HCT116 (cell line): ENCODE data around the gene PRMT3. TPM values are rescaled to one million over a fixed set of nuclear protein-coding genes. Genes with fewer than 3 reads are reported as not detected.

Experiments
- ATAC-seq: fragments of 200-7000 bp; cut with Tn5 transposase; 2 replicates; pipeline ENCODE4 v1.9.1; 2020; ENCODE audit warnings: mild to moderate bottlenecking, moderate library complexity
- BruUV-seq: library from RNA; stranded (reverse); fragments of 400-500 nt; replicated peaks from 2 replicates; lab custom pipeline; 2021; lab: Mats Ljungman, UMichigan
- CTCF ChIA-PET: fragments of 300-600 bp; sonication (Branson Sonifier 250); formaldehyde crosslinking; loops from one replicate; lab custom pipeline; 2021; ENCODE audit warnings: antibody characterized with exemption; lab: Charles Lee
- POLR2A ChIA-PET: fragments of 300-600, 350-600 bp; sonication (Branson Sonifier 250); formaldehyde crosslinking; loops from one replicate; lab custom pipeline; 2021; ENCODE audit warnings: antibody characterized with exemption; lab: Charles Lee
- RAD21 ChIA-PET, 2 experiments: fragments of 300-600 bp; sonication (Branson Sonifier 250); formaldehyde crosslinking; loops; one replicate each; lab custom pipeline; 2023; ENCODE audit warnings: low total read pairs in 2 of 2; ENCODE audit not compliant: uncharacterized antibody in 2 of 2, unreplicated experiment in 2 of 2, low non-redundant PET in 1 of 2; lab: Charles Lee
- DNase-seq: peaks from one replicate; pipeline ENCODE4 v3.0.0-alpha.2; 2010; ENCODE audit warnings: low read depth, low spot score
- H2AFZ ChIP-seq: fragments of 200-600 bp; shearing (Covaris generic), sonication (generic); 2 replicates; pipeline ENCODE4 v1.6.1; 2017; ENCODE audit warnings: low read depth, mixed run types, mixed read lengths, antibody characterized with exemption, low read length; ENCODE audit not compliant: poor library complexity, severe bottlenecking
- H3K27ac ChIP-seq: 2 replicates; pipeline ENCODE4 v1.5.1; 2012; ENCODE audit warnings: low read depth, low read length
- H3K27me3 ChIP-seq: fragments of 200-600 bp; sonication (generic); 2 replicates; pipeline ENCODE4 v1.6.1; 2016; ENCODE audit warnings: mixed run types, low read length, mixed read lengths; ENCODE audit not compliant: insufficient read depth
- H3K36me3 ChIP-seq, 2 experiments: fragments of 200-500 bp in 1 of 2; fragments of 200-600 bp in 1 of 2; sonication (Bioruptor generic) in 1 of 2; sonication (generic) in 1 of 2; 2 replicates each; pipeline versions ENCODE4 v1.5.1 to v1.6.1; 2014 to 2016; ENCODE audit warnings: low read length in 2 of 2, inconsistent platforms in 1 of 2, mixed read lengths in 1 of 2, mixed run types in 1 of 2; ENCODE audit not compliant: insufficient read depth in 2 of 2, control insufficient read depth in 1 of 2
- H3K4me1 ChIP-seq, 2 experiments: fragments of 200-600 bp in 1 of 2; sonication (generic) in 1 of 2; 2 replicates each; pipeline versions ENCODE4 v1.5.1 to v1.6.1; 2012 to 2017; ENCODE audit warnings: low read length in 2 of 2, inconsistent platforms in 1 of 2, mild to moderate bottlenecking in 1 of 2, mixed read lengths in 1 of 2, mixed run types in 1 of 2, moderate library complexity in 1 of 2; ENCODE audit not compliant: insufficient read depth in 2 of 2, control insufficient read depth in 1 of 2
- H3K4me2 ChIP-seq: fragments of 200-600 bp; sonication (generic); 2 replicates; pipeline ENCODE4 v1.6.1; 2017; ENCODE audit warnings: mixed run types, low read length, mixed read lengths
- H3K4me3 ChIP-seq, 2 experiments: fragments of 200-600 bp in 1 of 2; sonication (generic) in 1 of 2; replicated peaks in 1 of 2; 2 replicates each; pipeline ENCODE4 v1.5.1; 2011 to 2016; ENCODE audit warnings: low read length in 2 of 2, control low read depth in 1 of 2, low read depth in 1 of 2, mild to moderate bottlenecking in 1 of 2, mixed read lengths in 1 of 2, mixed run types in 1 of 2
- H3K79me2 ChIP-seq: fragments of 200-600 bp; sonication (generic); 2 replicates; pipeline ENCODE4 v1.6.1; 2017; ENCODE audit warnings: mild to moderate bottlenecking, mixed run types, low read length, moderate library complexity, mixed read lengths; ENCODE audit not compliant: insufficient read depth
- H3K9ac ChIP-seq: fragments of 200-600 bp; sonication (generic); 2 replicates; pipeline ENCODE4 v1.6.1; 2016; ENCODE audit warnings: low read length, mixed read lengths
- H3K9me2 ChIP-seq: fragments of 200-600 bp; sonication (generic), shearing (Covaris generic); 2 replicates; pipeline ENCODE4 v1.6.1; 2017; ENCODE audit warnings: mixed run types, mild to moderate bottlenecking, moderate library complexity; ENCODE audit not compliant: insufficient read depth
- H3K9me3 ChIP-seq, 2 experiments: fragments of 200-500 bp in 1 of 2; fragments of 200-600 bp in 1 of 2; sonication (Bioruptor generic) in 1 of 2; sonication (generic) in 1 of 2; 2 replicates each; pipeline ENCODE4 v1.6.1; 2014 to 2017; ENCODE audit warnings: low read length in 2 of 2, mixed read lengths in 2 of 2, inconsistent platforms in 1 of 2, low read depth in 1 of 2, mild to moderate bottlenecking in 1 of 2, mixed run types in 1 of 2, moderate library complexity in 1 of 2; ENCODE audit not compliant: control insufficient read depth in 1 of 2, insufficient read depth in 1 of 2
- H4K20me1 ChIP-seq: fragments of 200-600 bp; sonication (generic), shearing (Covaris generic); 2 replicates; pipeline ENCODE4 v1.6.1; 2017; ENCODE audit warnings: mixed run types, mild to moderate bottlenecking, moderate library complexity; ENCODE audit not compliant: insufficient read depth
- CBX3 ChIP-seq: IDR thresholded peaks from 2 replicates; pipeline ENCODE4 v1.6.1; 2012; ENCODE audit warnings: low read depth
- CEBPB ChIP-seq: IDR thresholded peaks from 2 replicates; pipeline ENCODE4 v1.6.1; 2012; ENCODE audit warnings: low read depth
- EGR1 ChIP-seq: IDR thresholded peaks from 2 replicates; pipeline ENCODE4 v1.6.1; 2012; ENCODE audit warnings: low read depth
- ELF1 ChIP-seq: IDR thresholded peaks from 2 replicates; pipeline ENCODE4 v1.6.1; 2012; ENCODE audit warnings: low read depth, borderline replicate concordance
- EZH2 ChIP-seq: fragments of 200-600 bp; sonication (generic); IDR thresholded peaks from 2 replicates; pipeline ENCODE4 v1.6.1; 2017; ENCODE audit warnings: antibody characterized with exemption, mixed run types
- EZH2phosphoT487 ChIP-seq: fragments of 200-600 bp; IDR thresholded peaks from 2 replicates; pipeline ENCODE4 v1.6.1; 2018; ENCODE audit warnings: antibody characterized with exemption, borderline replicate concordance
- FOSL1 ChIP-seq: IDR thresholded peaks from 2 replicates; pipeline ENCODE4 v1.6.1; 2012; ENCODE audit warnings: low read depth
- POLR2A ChIP-seq: IDR thresholded peaks from 2 replicates; pipeline ENCODE4 v1.7.0; 2011; ENCODE audit warnings: borderline replicate concordance; ENCODE audit not compliant: insufficient read depth, insufficient read length; ENCODE audit errors: extremely low read depth
- POLR2AphosphoS5 ChIP-seq: IDR thresholded peaks from 2 replicates; pipeline ENCODE4 v1.6.1; 2011; ENCODE audit warnings: mild to moderate bottlenecking, low read depth, low read length, moderate library complexity
- RAD21 ChIP-seq: IDR thresholded peaks from 2 replicates; pipeline ENCODE4 v1.6.1; 2012; ENCODE audit warnings: low read depth, mild to moderate bottlenecking
- SRF ChIP-seq: IDR thresholded peaks from 2 replicates; pipeline ENCODE4 v1.6.1; 2012; ENCODE audit warnings: low read depth
- YY1 ChIP-seq: IDR thresholded peaks from 2 replicates; pipeline ENCODE4 v1.6.1; 2011; ENCODE audit warnings: low read length, low read depth, moderate library complexity, mild to moderate bottlenecking; ENCODE audit not compliant: insufficient replicate concordance; ENCODE audit errors: extremely low read depth
- ZFX ChIP-seq: fragments of 450-650 bp; IDR thresholded peaks from 2 replicates; pipeline ENCODE4 v1.6.1; 2017
- ZNF274 ChIP-seq: fragments of 200-500 bp; sonication (Bioruptor generic); IDR thresholded peaks from 2 replicates; pipeline ENCODE4 v1.6.1; 2014; ENCODE audit warnings: mild to moderate bottlenecking, low read depth, low read length, inconsistent platforms
- intact Hi-C: fragments of 100-400 bp; cut with micrococcal nuclease; formaldehyde crosslinking; loops from 2 replicates; pipeline ENCODE4 v1.10.0; 2022
- total RNA-seq: library from RNA; stranded (reverse); gene quantifications from one replicate; pipeline ENCODE4 v1.2.1, GENCODE V29; 2021; ENCODE audit not compliant: unreplicated experiment
- TF ChIP-seq, protein P1 (sequence below): IDR thresholded peaks from 2 replicates; pipeline ENCODE4 v1.6.1; 2012
- TF ChIP-seq, protein P2 (sequence below): IDR thresholded peaks from 2 replicates; pipeline ENCODE4 v1.6.1; 2012

PRMT3 gene
- total RNA-seq, 1 experiment from 2014 or later: 24.3 TPM

DNA sequence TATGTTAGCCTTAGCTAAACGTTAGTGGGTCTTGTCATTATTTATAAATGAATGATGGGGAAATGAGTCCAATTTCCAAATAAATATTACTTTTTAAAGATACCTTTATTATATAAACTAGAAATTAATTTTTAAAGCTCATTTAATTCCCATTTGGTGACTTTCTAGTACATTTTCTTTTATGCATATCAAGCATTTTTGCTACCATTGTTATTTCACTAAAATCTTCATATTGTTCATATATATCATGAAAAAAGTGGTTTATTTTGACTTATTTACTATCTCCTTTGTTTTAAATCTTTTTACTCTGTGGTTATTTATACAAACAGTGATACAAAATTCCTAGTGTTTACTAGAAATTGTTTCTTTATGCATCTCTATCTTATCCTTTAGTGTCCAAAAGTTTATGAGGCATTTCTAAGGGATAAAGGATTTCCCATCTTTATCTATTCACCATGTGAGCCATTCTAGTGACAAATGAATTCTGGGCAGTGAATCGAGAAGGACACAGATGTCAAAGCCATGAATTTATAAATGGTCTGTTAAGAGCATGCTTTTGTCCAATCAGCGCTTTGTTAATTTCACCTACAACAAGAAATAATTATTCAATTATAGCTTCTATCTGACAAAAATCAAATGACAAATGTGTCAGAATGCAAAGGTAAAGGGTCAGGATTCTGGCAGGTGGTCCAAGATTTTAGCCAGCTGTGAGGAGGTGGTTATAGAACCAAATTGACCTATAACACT, 70.6 kb downstream of the PRMT3 start:
- RAD21 ChIA-PET: no interaction called here

GRCh38 chr11:20458905-20459632, 71.6 kb downstream of the PRMT3 start:
- CTCF ChIA-PET: no interaction called here
- no peak for DNase-seq
- Histone ChIP-seq H3K4me1 (no peaks in the 10 kb centered on the region), H3K9me2 (no peaks in the 10 kb centered on the region), H3K27ac (no peak overlapping the region), H3K9ac (no peak overlapping the region), H3K79me2 (0 out of 2 replicates have a peak, but pooled peaks cover 3% of the 10 kb centered on the region), H3K4me3 (no peak overlapping the region), H3K9me3 (no peaks in the 10 kb centered on the region), H4K20me1 (peaks cover 3% of the 10 kb centered on the region; the same call in 1 of the 2 replicates), H3K27me3 (no peaks in the 10 kb centered on the region), H3K36me3 (no peaks in the 10 kb centered on the region), H2AFZ (no peak overlapping the region), H3K4me2 (no peak overlapping the region)
- intact Hi-C loops: no loop called here
- no TSS peak for BruUV-seq
- no peak for ATAC-seq
- RAD21 ChIA-PET: no interaction called here
- POLR2A ChIA-PET: no interaction called here
- no peak for TF ChIP-seq ZNF274
- TF ChIP-seq RAD21: no peak
- no peak for TF ChIP-seq EZH2
- no peak for TF ChIP-seq CEBPB
- no peak for TF ChIP-seq POLR2AphosphoS5
- no peak for TF ChIP-seq POLR2A
- TF ChIP-seq ZFX: no peak
- TF ChIP-seq FOSL1: no peak
- TF ChIP-seq ELF1: no peak
- no peak for TF ChIP-seq SRF
- TF ChIP-seq, protein P1, sequence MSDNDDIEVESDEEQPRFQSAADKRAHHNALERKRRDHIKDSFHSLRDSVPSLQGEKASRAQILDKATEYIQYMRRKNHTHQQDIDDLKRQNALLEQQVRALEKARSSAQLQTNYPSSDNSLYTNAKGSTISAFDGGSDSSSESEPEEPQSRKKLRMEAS: no peak
- TF ChIP-seq YY1: no peak
- TF ChIP-seq, protein P2, sequence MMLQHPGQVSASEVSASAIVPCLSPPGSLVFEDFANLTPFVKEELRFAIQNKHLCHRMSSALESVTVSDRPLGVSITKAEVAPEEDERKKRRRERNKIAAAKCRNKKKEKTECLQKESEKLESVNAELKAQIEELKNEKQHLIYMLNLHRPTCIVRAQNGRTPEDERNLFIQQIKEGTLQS: no peak
- TF ChIP-seq EZH2phosphoT487: no peak
- TF ChIP-seq CBX3: no peak

More for the DNA sequence above, 70.6 kb downstream of the PRMT3 start:
- Histone ChIP-seq H3K9me3 (no peaks in the 10 kb centered on the region), H3K27me3 (no peaks in the 10 kb centered on the region), H3K27ac (no peak overlapping the region), H3K79me2 (0 out of 2 replicates have a peak, but pooled peaks cover 3% of the 10 kb centered on the region), H3K4me3 (no peak overlapping the region), H3K9ac (no peak overlapping the region), H2AFZ (no peak overlapping the region), H3K36me3 (no peaks in the 10 kb centered on the region; a peak in 1 of 4 replicates), H3K4me2 (no peak overlapping the region), H3K4me1 (no peaks in the 10 kb centered on the region), H3K9me2 (no peaks in the 10 kb centered on the region), H4K20me1 (peaks cover 3% of the 10 kb centered on the region; the same call in 1 of the 2 replicates)
- TF ChIP-seq ZNF274 (no peak), EGR1 (no peak), SRF (no peak), FOSL1 (no peak)
- TF ChIP-seq, protein P1: no peak
- no peak for DNase-seq
- no TSS peak for BruUV-seq
- ATAC-seq: no peak
- POLR2A ChIA-PET: no interaction called here
- intact Hi-C loops: no loop called here
- CTCF ChIA-PET: interaction anchor here (1.0 kb wide), 1 partner anchor 14 kb away, joined by 3 read pairs; no protein-coding TSS in a partner anchor
